Neuronal stem cell (in vitro differentiated cells): Measurements from ENCODE around the gene CACNG4.

Source experiments
- DNase-seq: peaks from one replicate; pipeline ENCODE4 v3.0.0-alpha.2; 2013; ENCODE audit warnings: low spot score
- H2AFZ ChIP-seq: one replicate; pipeline ENCODE4 v1.6.1; 2013; ENCODE audit warnings: mild to moderate bottlenecking, low read length, inconsistent platforms
- H2AK5ac ChIP-seq: 2 replicates; pipeline ENCODE4 v1.6.1; 2013; ENCODE audit warnings: low read depth, mild to moderate bottlenecking, inconsistent platforms, low read length, moderate library complexity, mixed read lengths
- H2BK120ac ChIP-seq: 2 replicates; pipeline ENCODE4 v1.6.1; 2013; ENCODE audit warnings: low read depth, mild to moderate bottlenecking, inconsistent platforms, low read length, moderate library complexity, mixed read lengths
- H2BK12ac ChIP-seq: one replicate; pipeline ENCODE4 v1.6.1; 2013; ENCODE audit warnings: low read length, inconsistent platforms
- H2BK15ac ChIP-seq: 2 replicates; pipeline ENCODE4 v1.6.1; 2013; ENCODE audit warnings: mild to moderate bottlenecking, low read length, inconsistent platforms, mixed read lengths
- H2BK5ac ChIP-seq: one replicate; pipeline ENCODE4 v1.6.1; 2013; ENCODE audit warnings: inconsistent platforms, mild to moderate bottlenecking, low read length, moderate library complexity
- H3K14ac ChIP-seq: one replicate; pipeline ENCODE4 v1.6.1; 2013; ENCODE audit warnings: low read length, inconsistent platforms
- H3K18ac ChIP-seq: 2 replicates; pipeline ENCODE4 v1.6.1; 2013; ENCODE audit warnings: low read length, inconsistent platforms
- H3K23ac ChIP-seq: 2 replicates; pipeline ENCODE4 v1.6.1; 2013; ENCODE audit warnings: low read depth, mild to moderate bottlenecking, mixed read lengths, low read length, inconsistent platforms; ENCODE audit not compliant: poor library complexity
- H3K27ac ChIP-seq: replicated peaks from 3 replicates; pipeline ENCODE4 v1.5.1; 2013; ENCODE audit warnings: low read length, inconsistent platforms
- H3K27me3 ChIP-seq, 3 experiments: 2 replicates each; pipeline ENCODE4 v1.6.1; 2013; ENCODE audit warnings: low read length in 3 of 3, mild to moderate bottlenecking in 2 of 3, inconsistent platforms in 1 of 3, low read depth in 1 of 3, mixed read lengths in 1 of 3, moderate library complexity in 1 of 3; ENCODE audit not compliant: control insufficient read depth in 3 of 3, insufficient read depth in 3 of 3
- H3K36me3 ChIP-seq, 2 donors: replicated peaks in 1 of 2; 2 replicates each; pipeline ENCODE4 v1.6.1; 2013; ENCODE audit warnings: low read length in 2 of 2; ENCODE audit not compliant: control insufficient read depth in 2 of 2, insufficient read depth in 2 of 2
- H3K4ac ChIP-seq: 2 replicates; pipeline ENCODE4 v1.6.1; 2013; ENCODE audit warnings: inconsistent platforms, mild to moderate bottlenecking, low read length, moderate library complexity
- H3K4me1 ChIP-seq, 2 donors: 1 replicate in 1 of 2; 2 replicates in 1 of 2; pipeline ENCODE4 v1.6.1; 2013; ENCODE audit warnings: low read length in 2 of 2, low read depth in 1 of 2; ENCODE audit not compliant: control insufficient read depth in 2 of 2, insufficient read depth in 1 of 2
- H3K4me2 ChIP-seq: one replicate; pipeline ENCODE4 v1.6.1; 2013; ENCODE audit warnings: mild to moderate bottlenecking, low read length, inconsistent platforms; ENCODE audit not compliant: insufficient read depth, poor library complexity, severe bottlenecking
- H3K4me3 ChIP-seq, 2 donors: 2 replicates each; pipeline ENCODE4 v1.5.1; 2013; ENCODE audit warnings: low read length in 2 of 2, mild to moderate bottlenecking in 2 of 2, inconsistent platforms in 1 of 2, moderate library complexity in 1 of 2
- H3K79me1 ChIP-seq: one replicate; pipeline ENCODE4 v1.6.1; 2013; ENCODE audit warnings: low read depth, mild to moderate bottlenecking, inconsistent platforms, low read length, moderate library complexity
- H3K9ac ChIP-seq: one replicate; pipeline ENCODE4 v1.6.1; 2013; ENCODE audit warnings: mild to moderate bottlenecking, low read depth, low read length, inconsistent platforms; ENCODE audit not compliant: poor library complexity
- H3K9me3 ChIP-seq, 2 donors: replicated peaks in 1 of 2; 2 replicates each; pipeline versions ENCODE3 to v1.6.1; 2013; ENCODE audit warnings: low read length in 2 of 2, mild to moderate bottlenecking in 2 of 2, inconsistent platforms in 1 of 2, low read depth in 1 of 2, mixed read lengths in 1 of 2, moderate library complexity in 1 of 2; ENCODE audit not compliant: control insufficient read depth in 2 of 2, insufficient read depth in 1 of 2
- H4K8ac ChIP-seq: one replicate; pipeline ENCODE4 v1.6.1; 2013; ENCODE audit warnings: low read depth, mild to moderate bottlenecking, inconsistent platforms, low read length, moderate library complexity
- H4K91ac ChIP-seq: one replicate; pipeline ENCODE4 v1.6.1; 2013; ENCODE audit warnings: low read length, low read depth, mild to moderate bottlenecking, inconsistent platforms; ENCODE audit not compliant: poor library complexity
- WGBS, 2 donors: extraction: QIAGEN DNeasy Blood & Tissue Kit; methylation state at CpG; one replicate each; pipeline ENCODE4 v1.1.7; 2013; ENCODE audit warnings: missing lambda C conversion rate in 2 of 2, mixed read lengths in 1 of 2; ENCODE audit not compliant: insufficient read length in 2 of 2, insufficient replicate concordance in 1 of 2; ENCODE audit errors: extremely low coverage in 2 of 2; 5-methylcytosine and 5-hydroxymethylcytosine counted together

The CACNG4 gene

DNA sequence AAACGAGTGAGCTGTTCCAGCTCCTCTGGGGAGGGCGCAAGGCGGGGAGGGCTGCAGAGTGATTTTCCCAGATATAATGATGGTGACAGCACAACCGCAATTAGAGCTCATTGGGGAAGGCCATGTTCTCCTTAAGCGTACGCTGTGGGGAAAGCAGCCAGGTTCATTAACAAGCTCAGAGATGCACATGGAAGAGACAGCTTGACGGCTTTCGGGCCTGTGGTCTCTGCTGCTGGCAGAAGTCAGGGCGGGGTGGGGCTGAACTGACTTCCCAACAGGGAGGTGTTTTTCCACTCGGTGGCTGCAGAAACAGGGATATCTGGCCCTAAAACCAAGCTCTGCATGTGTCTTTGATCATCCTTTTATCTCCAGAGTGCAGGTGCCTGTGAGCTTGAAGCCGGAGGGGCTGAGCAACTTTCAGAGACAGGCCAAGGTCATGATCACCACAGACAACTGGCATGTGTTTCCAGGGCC is 55.8 kb downstream of the CACNG4 start:
- no peaks in the 10 kb centered on the region for H3K9me3 ChIP-seq
- H3K36me3 ChIP-seq: peaks cover 0 to 39% of the 10 kb centered on the region in 2 donors
- no peak overlapping the region for H3K27ac ChIP-seq
- H4K8ac ChIP-seq: no peak overlapping the region
- no peaks in the 10 kb centered on the region for H3K27me3 ChIP-seq
- no peak overlapping the region for H3K4ac ChIP-seq
- peak overlapping the region; percentile 88 for H2AK5ac ChIP-seq
- no peak overlapping the region for H2BK15ac ChIP-seq
- no peak overlapping the region for H2AFZ ChIP-seq
- H2BK12ac ChIP-seq: no peak overlapping the region
- H3K4me2 ChIP-seq: no peak overlapping the region
- no peak for DNase-seq
- H2BK120ac ChIP-seq: no peak overlapping the region
- no CpG with 5 or more reads among the region's 11 CpGs for WGBS, 2 donors
- no peak overlapping the region for H3K14ac ChIP-seq
- H3K4me3 ChIP-seq: no peak overlapping the region
- H3K4me1 ChIP-seq: peaks cover 4 to 10% of the 10 kb centered on the region in 2 donors
- no peak overlapping the region for H3K9ac ChIP-seq
- H3K23ac ChIP-seq: no peak overlapping the region
- no peak overlapping the region for H2BK5ac ChIP-seq
- H4K91ac ChIP-seq: no peak overlapping the region
- H3K79me1 ChIP-seq: no peaks in the 10 kb centered on the region
- peak overlapping the region; percentile 61 for H3K18ac ChIP-seq

DNA sequence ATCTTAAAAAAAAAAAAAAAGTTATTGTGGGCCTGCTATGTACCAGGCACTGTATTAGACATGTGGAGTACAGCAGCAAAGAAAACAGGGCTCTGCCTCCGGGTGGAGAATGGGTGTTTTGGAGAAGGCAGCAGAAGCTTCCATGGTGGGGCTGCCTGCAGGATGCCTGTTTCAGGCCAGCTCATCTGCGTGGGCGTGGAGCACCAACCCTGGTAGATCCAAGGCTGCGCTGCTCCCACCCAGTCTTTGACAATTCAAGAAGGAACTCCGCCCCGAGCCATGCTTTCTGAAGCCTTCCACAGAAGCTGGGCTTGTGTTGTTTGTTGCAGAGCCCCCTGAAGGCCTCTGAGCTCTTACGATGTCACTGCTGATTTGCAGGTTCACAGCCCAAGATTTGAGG is 56.7 kb downstream of the CACNG4 start:
- H3K18ac ChIP-seq: peak overlapping the region; percentile 81
- H3K79me1 ChIP-seq: no peaks in the 10 kb centered on the region
- no CpG with 5 or more reads among the region's 7 CpGs for WGBS, 2 donors
- no peak overlapping the region for H2BK120ac ChIP-seq
- H3K14ac ChIP-seq: no peak overlapping the region
- no peak overlapping the region for H3K9ac ChIP-seq
- H3K36me3 ChIP-seq: peaks cover 0 to 39% of the 10 kb centered on the region in 2 donors
- H2BK15ac ChIP-seq: no peak overlapping the region
- peaks cover 4 to 10% of the 10 kb centered on the region in 2 donors for H3K4me1 ChIP-seq
- no peaks in the 10 kb centered on the region for H3K9me3 ChIP-seq
- H2BK12ac ChIP-seq: no peak overlapping the region
- H3K4me2 ChIP-seq: no peak overlapping the region
- no peak overlapping the region for H2BK5ac ChIP-seq
- no peaks in the 10 kb centered on the region for H3K27me3 ChIP-seq
- no peak for DNase-seq
- H2AFZ ChIP-seq: no peak overlapping the region
- H2AK5ac ChIP-seq: no peak overlapping the region
- no peak overlapping the region for H4K8ac ChIP-seq
- H3K23ac ChIP-seq: no peak overlapping the region
- no peak overlapping the region for H4K91ac ChIP-seq
- H3K4me3 ChIP-seq: no peak overlapping the region
- H3K27ac ChIP-seq: no peak overlapping the region
- H3K4ac ChIP-seq: no peak overlapping the region

DNA sequence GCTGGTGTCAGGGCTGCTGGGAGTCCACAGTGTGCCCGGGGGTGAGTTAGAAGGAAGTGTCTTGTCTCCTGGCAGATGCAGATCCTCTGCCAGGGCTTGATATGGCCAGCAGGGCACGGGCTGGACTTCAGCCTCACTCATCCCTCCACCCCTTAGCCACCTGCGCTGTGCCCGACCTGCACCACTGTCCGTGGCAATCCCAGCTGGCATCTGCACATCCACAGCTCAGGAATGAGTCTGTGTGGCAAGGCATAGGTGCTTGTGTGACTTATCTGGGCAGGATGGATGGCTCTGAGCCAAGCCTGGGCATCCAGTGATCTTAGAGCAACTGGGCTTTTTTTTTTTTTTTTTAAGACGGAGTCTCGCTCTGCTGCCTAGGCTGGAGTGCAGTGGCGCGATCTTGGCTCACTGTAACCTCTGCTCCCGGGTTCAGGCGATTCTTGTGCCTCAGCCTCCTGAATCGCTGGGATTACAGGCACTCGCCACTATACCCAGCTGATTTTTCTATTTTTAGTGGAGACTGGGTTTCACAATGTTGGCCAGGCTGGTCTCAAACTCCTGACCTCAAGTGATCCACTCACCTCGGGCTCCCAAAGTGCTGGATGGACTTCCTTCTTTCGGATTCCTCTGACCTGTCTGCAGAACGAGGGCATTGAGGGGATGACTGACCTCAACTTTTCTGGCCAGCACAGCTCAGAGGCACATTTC is 57.4 kb downstream of the CACNG4 start:
- H3K4ac ChIP-seq: no peak overlapping the region
- H3K14ac ChIP-seq: no peak overlapping the region
- peak overlapping the region; percentile 70 for H3K18ac ChIP-seq
- H3K79me1 ChIP-seq: no peaks in the 10 kb centered on the region
- peaks cover 0 to 39% of the 10 kb centered on the region in 2 donors for H3K36me3 ChIP-seq
- H2BK12ac ChIP-seq: no peak overlapping the region
- no peak overlapping the region for H3K9ac ChIP-seq
- no peaks in the 10 kb centered on the region for H3K27me3 ChIP-seq
- H2BK120ac ChIP-seq: no peak overlapping the region
- no peak overlapping the region for H3K4me3 ChIP-seq
- no peak overlapping the region for H3K4me2 ChIP-seq
- H4K8ac ChIP-seq: peak overlapping the region; percentile 92
- WGBS, 2 donors: no CpG with 5 or more reads among the region's 16 CpGs
- no peak overlapping the region for H2BK5ac ChIP-seq
- H4K91ac ChIP-seq: no peak overlapping the region
- H3K27ac ChIP-seq: no peak overlapping the region
- H3K9me3 ChIP-seq: no peaks in the 10 kb centered on the region
- no peak overlapping the region for H2BK15ac ChIP-seq
- H3K4me1 ChIP-seq: peaks cover 4 to 10% of the 10 kb centered on the region in 2 donors
- H2AK5ac ChIP-seq: peak overlapping the region; percentile 40
- no peak for DNase-seq
- H3K23ac ChIP-seq: peak overlapping the region; percentile 20
- H2AFZ ChIP-seq: no peak overlapping the region

DNA sequence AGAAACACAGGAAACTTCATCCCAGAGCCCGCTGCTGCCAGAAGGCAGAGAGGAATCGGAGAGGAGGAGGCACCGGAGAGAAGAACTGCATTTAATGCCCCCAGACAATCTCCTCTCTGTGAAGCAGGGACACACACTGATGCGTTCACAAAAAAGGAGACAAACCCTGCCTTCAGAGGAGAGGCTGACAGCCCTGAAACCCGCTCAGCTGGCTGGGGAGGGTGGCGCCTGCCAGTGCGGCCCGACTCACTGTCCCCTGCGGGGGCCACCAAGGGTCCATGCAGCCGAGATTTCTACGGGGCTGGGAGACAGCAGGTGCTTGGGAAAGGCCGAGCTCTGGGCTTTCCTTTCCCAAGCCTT is 57.9 kb downstream of the CACNG4 start:
- Histone ChIP-seq H3K4me3 (no peak overlapping the region), H2BK120ac (no peak overlapping the region), H3K9ac (no peak overlapping the region), H3K4me2 (no peak overlapping the region), H2AFZ (no peak overlapping the region), H3K18ac (no peak overlapping the region), H2BK12ac (no peak overlapping the region), H2AK5ac (no peak overlapping the region), H3K27me3 (no peaks in the 10 kb centered on the region), H3K9me3 (no peaks in the 10 kb centered on the region), H3K27ac (no peak overlapping the region), H3K79me1 (no peaks in the 10 kb centered on the region), H4K8ac (no peak overlapping the region), H4K91ac (no peak overlapping the region), H2BK5ac (no peak overlapping the region), H2BK15ac (no peak overlapping the region), H3K36me3 (peaks cover 0 to 39% of the 10 kb centered on the region in 2 donors), H3K14ac (no peak overlapping the region), H3K4ac (no peak overlapping the region), H3K4me1 (peaks cover 4 to 10% of the 10 kb centered on the region in 2 donors), H3K23ac (no peak overlapping the region)
- no CpG with 5 or more reads among the region's 12 CpGs for WGBS, 2 donors
- no peak for DNase-seq
